Eye (tissue), 1 donor: ENCODE data around the gene OGN.
"Not testable (repeated sequence)": the region's sequence is repeated elsewhere in the genome, so short reads cannot be mapped to it uniquely, and the experiment has no call there.

ENCODE experiments used
- DNase-seq: peaks from one replicate; pipeline ENCODE4 v3.0.0-alpha.2; 2015

OGN gene, protein sequence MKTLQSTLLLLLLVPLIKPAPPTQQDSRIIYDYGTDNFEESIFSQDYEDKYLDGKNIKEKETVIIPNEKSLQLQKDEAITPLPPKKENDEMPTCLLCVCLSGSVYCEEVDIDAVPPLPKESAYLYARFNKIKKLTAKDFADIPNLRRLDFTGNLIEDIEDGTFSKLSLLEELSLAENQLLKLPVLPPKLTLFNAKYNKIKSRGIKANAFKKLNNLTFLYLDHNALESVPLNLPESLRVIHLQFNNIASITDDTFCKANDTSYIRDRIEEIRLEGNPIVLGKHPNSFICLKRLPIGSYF

DNA sequence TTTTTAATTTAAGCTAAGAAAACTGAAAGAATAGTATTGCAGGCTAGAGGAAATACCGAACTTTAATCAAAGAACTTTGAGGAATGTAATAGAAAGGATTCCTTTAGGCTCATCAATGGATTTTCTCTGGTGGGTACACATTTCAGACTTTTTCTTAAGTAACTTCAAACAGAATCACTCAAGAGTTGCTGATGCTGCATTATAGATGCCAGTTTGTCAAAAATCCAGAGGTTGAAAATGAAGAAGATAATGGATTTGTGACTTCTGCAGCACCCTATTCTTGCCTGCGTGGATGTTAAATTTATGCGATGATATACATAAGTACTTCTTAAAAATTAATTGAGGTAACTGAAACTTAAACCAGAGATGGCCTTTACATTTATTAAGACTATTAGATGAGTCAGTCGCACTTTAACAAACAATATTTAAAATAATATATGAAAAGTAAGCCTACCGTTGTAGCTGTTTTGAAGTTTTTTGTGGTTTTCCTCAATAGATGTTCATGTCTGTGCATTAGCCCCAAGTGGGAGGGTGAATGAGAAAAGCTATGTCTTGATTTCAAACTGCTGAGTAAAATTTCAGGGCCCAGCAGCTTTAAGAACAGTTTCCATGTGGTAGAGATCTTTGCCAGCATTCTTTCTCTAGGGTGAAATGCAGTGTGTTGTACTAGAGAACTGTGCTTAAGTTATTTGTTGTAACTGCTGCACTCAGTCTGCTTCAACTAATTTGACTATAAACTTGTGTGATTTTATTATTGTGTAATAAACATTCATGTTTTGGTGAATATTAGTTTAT is at the start of gene OGN:
Gene OGN, minus strand, starts transcription at position 537 of the 795 bp plus-strand sequence. CDS start 1,171 bp downstream, outside the sequence.
- peak; percentile 63 for DNase-seq

DNA sequence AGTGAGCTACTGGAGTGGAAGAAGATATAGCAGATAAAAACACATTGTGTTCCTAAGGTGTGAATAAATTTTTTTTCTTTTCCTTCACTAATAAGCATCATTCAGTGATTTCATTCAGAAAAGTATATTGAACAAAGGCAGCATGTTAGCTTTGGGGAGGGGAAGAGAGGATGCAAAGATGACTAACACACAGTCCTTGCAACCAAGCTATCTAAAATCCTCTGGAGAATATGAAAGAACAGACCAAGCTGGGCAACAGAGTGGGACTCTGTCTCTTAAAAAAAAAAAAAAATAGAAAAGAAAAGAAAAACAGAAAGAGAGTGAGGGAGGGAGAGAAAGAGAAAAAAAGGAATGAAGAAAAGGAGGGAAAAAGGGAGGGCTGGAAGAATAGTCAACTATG is 42.2 kb upstream of the OGN start:
- DNase-seq: no peak

DNA sequence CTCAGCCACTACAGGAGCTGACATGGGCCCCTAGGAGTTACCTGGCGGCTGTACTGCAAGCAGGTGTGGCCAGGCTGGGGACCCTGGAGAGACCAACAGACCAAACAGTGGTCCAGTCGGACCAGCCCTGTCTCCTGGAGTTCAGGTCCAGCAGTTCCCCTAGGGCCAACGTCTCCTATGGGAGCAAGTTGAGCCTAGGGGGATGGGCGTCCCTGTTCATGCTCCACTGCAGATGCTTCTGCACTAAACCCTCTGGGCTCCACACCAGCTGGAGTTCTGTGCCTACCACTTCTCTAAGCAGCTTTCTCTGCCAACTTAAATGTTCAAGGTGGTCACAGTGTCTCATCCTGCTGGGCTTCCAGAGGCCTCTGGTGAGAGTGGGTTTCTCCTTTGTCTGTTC is 40.5 kb upstream of the OGN start:
- DNase-seq: no peak

DNA sequence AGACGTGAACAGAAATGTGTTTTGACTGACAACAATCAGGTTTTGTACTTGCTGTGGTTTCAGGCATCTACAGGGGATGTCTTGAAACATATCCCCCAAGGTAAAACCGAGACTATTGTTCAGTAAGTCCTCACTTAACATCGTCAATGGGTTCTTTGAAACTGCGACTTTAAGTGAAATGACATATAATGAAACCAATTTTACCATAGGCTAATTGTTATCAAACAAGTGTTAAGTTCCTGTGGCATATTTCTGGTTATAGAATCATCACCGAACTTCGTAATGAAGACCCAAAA is 36.3 kb upstream of the OGN start:
- no peak for DNase-seq

DNA sequence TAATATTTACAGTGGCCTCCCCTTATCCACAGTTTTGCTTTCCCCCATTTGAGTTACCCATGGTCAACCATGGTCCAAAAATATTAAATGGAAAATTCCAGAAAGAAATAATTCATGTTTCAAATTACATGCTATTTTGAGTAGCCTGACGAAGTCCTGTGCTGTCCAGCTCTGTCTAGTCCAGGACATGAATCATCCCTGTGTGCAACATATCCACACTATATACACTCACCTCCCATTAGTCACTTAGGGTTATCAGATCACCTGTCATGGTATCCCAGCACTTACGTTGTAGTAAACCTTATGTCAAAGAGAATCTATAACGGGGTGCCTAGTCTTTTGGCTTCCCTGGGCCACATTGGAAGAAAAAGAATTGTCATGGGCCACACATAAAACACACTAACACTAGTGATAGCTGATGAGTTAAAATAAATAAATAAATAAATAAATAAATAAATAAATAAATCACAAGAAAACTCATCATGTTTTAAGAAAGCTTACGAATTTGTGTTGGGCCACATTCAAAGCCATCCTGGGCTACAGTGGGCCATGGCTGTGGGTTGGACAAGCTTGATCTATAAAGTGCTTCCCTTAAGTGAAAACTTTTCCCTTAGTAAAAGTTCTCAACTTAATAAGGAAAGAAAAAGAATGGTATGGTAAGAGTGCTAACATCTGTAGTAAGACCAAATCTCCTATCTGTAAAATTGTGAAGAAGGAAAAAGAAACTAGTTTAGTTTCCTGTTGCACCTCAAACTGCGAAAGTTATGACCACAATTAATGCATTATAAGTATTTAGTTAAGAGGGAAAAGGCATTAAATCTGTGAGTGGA is 35.8 kb upstream of the OGN start:
- no peak for DNase-seq

DNA sequence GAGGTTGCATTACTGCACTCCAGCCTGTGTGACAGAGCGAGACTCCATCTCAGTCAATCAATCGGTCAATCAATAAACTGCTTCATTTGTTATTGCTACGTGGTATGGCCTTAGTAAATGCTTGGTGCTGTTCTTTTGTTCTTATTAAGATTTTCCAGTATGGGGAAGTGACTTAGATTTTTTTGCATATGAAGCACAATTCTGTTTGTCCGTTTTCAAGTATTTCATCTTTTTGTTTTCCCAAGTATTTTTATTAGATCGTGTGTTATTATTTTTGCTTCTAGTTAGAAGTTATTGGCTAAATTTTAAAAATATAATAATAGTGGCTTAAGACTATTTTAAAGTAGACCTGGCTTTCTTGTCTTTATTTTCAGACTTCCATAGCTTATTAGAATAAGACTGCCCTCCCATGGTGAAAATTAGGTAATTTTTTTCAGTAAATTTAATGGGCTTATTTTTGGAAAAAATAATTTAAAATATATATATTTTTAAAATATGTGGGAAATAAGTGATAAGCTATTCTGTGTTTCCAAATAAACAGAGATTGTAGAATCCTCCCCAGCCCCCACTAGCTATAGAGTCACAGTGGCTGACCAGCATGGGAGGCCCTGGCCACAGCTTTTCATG is 34.6 kb upstream of the OGN start:
- no peak for DNase-seq

DNA sequence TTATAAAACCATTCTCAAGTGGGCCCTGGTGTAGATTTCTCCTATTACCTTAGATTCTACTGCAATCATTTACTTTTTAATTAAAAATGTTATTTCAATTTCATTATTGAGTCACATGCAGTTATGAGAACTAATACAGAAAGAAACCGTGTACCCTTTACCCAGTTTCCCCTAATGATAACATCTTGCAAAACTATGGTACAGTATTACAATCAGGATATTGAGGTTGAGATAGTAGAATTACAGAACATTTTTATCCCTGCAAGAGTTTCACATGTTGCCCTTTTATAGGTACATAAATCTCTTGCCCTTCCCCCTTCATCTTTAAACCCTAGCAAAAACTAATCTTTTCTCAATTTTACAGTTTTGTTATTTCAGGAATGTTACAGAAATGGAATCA is 30.9 kb upstream of the OGN start:
- no peak for DNase-seq

DNA sequence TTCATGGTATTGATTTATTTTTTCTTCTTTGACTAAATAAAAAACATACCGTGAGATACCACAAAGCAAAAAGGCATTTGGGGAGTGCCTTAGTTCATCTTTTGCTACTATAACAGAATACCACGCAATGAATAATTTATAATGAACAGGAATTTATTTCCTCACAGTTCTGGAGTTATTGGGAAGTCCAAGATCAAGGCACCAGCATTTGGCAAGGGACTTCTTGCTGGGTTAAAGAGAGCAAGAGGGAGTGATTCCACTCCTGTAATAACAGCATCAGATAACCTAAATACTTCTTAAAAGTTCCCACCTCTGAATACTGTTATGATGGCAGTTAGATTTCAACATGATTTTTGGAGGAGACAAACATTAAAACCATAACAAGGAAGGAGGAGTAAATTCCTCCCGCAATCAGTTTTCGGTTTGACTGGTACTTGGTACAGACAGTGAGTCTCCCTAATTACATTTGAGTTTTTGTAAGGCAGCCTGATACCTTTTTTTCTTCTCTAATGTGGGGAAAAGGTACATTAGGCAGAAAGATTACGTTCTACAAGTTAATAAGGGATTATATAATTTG is 28.7 kb upstream of the OGN start:
- DNase-seq: no peak

DNA sequence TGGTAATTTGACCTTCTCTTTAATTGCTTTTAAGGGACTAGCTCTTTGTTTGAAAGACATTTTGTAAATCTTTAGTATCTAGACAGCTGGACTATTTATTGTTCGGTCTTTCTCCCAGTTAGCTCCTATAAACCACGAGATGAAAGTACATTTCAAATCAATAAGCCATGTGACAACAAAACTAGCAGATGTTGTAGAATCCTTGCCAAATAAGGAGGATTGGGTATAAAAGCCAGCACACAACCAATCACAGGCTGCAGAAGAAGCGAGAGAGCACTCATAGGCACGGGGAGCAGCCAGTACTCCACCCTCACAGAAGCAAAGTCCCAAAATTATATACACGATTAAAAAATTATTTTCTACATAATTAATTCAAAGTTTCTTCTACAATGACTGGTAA is 28.0 kb upstream of the OGN start:
- DNase-seq: no peak

DNA sequence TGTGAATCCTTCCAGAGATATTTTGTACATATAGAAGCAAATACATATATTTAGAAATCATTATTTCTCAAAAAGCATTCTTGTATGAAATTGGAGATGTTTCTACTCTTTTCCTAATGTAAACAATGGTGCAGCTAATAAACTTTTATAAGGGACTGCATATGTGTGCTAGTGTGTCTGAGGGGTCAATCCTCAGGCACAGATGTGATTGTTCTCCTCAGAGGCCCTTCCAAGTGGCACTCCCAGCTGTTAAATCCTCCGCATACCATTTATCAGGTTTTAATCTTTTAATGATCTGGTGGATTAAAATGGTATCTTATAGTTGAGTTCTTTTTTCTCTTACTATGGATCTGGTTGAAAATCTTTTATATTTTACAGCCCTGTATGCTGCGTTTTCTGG is 25.5 kb upstream of the OGN start:
- DNase-seq: no peak

DNA sequence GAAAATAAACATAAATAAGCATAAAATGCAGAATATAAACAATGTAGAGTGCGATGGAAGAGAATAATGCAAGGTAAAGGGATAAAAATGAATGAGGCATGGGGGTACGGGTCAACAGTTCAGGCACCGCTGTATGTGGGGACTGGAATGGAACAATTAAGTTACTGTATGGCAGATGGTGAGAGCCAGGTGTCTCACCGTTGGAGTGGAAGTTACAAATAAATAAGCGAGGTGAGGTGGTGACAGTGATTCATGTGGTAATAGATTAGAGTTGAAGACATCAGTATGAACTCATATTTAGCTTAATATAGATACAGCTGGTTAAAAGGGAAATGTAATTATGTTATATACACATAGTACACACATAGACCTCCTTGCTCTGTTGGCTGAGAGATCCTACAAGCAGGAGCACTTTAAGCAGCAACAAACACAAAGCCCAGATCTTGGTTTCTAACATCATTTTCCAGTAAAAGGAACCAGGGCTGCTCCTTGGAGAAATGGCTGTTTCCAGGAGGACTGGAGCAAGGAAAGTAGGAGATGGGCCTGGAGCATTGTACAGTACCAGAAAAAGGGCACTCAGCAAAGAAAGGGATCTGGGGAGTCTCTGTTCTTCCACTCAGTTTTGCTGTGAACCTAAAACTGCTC is 22.2 kb upstream of the OGN start:
- DNase-seq: no peak

DNA sequence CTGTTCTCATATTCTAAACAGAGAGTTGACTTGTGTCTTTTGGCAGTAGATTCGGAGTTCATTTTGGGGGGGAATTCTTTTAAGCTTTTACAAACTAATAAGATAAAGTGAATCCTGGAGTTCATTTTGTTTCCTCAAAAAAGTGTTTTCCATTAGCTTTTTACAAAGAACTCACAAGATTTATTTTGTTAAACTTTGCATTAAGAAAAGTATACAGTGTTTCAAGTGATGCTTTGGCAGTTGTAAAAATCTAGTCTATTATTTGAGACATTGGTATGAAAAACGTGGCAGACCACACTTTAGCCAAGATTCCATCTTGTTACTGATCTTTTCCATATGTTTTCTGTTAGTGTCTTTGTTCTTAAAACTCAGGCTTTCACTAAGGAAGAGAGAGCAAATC is 21.1 kb upstream of the OGN start:
- peak; percentile 75 for DNase-seq

DNA sequence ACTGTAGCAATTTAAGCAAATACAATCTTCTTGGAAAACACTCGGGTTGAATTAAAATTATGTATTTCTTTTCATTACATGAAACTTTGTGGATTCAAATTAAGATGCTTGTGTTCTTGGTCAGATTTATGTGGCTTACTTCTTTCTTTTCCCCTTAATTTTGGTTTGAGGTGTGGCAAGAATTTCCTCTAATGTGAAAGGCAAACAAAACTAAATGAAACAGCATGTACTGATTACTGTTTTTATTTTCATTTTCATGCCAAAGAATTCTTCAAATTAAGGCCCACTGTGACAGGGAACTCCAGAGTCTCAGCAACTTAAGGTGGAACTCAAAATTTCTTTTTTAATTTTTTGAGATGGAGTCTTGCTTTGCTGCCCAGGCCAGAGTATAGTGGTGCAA is 20.0 kb upstream of the OGN start, which contains the start of gene OMD:
Gene OMD, minus strand, starts transcription at position 132 of the 400 bp plus-strand sequence. CDS start 6,913 bp downstream, outside the sequence.
- no peak for DNase-seq

DNA sequence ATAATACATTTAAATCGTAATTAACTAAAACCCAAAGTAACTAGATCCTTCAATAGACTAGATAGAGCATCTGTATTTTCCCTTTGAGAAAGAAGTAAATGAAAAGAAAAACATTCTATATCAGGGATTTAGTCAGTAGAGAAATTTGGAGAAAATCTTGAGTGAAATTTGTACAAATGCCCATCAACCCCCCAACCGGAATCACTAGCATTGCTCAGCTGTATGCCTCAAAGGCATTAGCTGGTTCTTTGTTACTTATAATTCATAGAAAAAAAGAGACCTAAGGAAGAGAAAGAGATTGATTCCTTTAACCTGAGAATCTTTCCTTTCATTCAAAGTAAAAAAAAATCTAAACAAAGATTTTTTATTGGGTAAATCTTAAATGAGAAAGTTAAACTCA is 19.2 kb upstream of the OGN start:
- no peak for DNase-seq

DNA sequence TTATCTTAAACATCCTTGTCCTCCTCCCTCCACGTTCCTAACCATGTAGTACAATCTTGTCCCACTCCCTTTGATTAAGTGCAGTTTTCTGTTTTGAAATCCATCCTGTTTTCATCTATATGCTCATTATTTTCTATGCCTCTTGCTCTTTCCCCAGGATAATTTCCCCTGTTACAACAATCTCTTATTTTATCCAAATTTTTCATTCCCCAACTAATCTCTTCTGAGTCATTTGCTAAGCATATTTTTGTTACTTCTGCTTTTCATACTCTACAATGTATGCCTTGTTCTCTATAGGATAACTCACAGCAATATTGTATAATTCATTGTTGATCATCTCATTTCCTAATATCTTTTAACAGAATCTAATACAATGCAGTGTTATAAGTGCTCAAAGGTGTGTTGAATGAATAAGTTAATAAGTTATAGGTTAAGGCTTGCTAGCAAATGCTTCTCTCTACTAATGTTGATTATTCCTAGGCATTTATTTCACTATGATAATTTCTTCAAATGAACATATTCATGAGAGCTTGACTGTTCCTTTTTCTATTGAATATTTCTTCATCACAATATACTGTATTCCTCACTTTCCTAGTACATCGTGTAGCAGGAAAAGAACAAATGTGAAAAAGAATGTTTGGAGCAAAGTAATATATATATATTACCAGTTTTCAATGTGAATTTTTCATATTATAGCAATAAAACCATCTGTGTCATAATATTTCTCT is 18.4 kb upstream of the OGN start:
- no peak for DNase-seq

DNA sequence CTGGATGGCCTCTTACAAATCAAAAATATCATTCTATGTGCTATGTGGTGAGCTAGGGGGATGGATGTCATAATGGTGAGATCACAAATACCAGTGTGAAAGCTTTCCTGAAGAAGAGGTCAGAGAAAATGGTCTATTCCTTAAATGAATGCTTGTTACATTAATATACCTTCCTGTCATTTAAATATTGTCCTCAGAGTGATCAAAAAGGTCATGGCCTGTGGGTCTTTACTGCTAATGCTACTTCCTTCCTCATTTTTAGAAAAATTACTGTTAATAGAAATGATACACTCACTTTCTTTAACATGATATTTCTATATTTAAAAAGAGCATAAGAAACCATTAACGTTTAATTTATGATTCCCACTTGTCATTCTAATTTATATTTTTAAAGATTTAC is 10.2 kb upstream of the OGN start:
- no peak for DNase-seq

DNA sequence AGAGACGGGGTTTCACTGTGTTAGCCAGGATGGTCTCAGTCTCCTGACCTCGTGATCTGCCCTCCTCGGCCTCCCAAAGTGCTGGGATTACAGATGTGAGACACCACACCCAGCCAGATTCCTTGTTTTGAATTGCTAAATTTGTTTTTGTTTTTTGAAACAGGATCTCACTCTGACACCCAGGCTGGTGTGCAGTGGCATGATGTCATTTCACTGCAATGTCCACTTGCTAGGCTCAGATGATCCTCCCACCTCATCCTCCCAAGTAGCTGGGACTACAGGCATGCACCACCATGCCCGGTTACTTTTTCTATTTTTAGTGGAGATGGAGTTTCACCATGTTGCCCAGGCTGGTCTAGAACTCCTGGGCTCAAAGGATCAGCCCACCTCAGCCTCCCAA is 6.8 kb upstream of the OGN start:
- DNase-seq: not testable (repeated sequence)

DNA sequence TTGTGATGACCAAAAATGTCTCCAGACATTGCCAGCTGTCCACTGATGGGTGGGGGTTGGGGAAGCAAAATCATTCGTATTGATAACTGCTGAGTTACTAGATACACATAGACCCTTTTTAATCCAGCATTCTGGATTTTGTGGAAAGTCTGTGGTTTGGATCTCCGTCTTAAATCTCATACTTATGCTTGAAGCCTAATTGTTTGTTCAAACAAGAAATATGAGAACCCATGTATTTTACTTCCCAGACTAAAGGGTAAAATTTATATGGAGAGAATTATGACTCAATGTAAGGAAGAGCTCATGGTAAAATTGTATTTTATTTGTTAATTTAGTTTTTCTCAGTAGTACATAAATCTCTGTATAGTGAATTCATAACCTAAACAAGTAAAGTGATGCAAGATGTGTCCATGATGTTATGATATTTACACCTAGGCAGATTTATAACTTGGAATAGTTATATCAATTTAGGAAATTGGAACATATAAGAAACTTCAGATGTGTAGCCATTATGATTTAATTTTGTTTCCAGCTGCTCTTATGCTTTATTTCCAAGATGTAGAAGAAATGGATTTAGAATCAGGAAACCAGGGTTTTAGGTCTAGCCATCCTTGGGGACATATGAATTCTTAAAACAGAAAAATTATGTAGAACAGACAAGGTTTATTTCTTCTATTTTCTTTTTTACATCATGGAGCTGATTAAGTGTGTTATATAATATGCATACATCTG is 4.5 kb upstream of the OGN start:
- no peak for DNase-seq

DNA sequence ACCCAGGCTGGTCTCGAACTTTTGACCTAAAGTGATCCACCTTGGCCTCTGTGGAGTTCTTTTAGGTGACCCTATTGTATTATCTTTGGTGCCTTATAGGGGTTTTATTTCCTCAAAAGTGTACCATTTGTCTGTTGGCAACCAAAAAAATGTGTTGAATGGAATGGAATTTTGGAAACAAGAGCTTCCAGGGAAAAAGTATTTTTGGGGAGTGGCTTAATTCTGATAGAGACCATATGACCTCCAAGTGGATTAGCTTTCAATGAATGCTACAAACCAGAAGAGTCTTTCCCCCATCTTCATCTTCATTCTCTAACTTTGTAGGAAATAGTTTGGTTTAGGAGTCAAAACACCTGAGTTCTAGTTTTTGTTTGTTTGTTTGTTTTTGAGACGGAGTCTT is 3.4 kb upstream of the OGN start:
- no peak for DNase-seq

DNA sequence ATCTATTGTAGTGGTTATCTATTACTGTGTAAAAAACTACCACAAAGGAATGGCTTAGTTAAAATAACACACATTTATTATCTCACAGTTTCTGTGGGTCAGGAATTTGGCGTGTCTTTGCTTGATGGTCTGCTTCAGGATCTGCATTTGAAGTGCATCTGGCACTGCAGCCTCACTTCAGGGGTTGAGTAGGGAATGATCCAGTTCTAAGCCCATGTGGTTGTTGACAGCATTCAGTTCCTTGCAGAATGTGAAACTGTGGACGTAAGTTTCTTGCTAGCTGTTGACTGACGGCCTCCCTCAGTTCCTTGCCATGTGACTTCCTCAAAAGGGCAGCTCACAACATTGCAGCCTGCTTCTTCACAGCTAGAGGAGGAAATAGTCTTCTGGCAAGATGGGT is 2.1 kb upstream of the OGN start:
- DNase-seq: no peak

DNA sequence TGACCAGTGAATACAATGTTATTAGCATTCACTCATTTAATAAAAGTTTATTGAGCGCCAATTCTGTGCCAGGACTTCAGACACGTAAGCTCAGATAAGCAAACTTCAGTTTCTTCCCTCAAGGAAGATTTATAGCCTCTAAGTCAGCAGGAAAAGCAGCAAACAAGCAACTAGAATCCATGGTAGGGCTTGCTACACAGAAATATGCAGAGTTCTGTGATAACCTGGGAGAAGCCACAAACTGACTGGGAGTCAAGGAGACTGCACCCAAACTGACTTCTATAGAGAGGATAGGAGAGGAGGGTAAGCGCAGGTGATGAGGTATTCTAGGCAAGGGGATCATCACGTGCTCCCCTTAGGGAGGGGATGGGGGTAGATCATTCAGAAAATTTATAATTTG is 1.4 kb upstream of the OGN start:
- no peak for DNase-seq
